HG03521 (cell line): ENCODE data around the gene FAM20C.

Experiments
- ATAC-seq: cut with Tn5 transposase; IDR thresholded peaks from one replicate; pipeline ENCODE4 v1.9.1; 2021; ENCODE audit warnings: mild to moderate bottlenecking, moderate library complexity; ENCODE audit not compliant: unreplicated experiment

FAM20C gene

DNA sequence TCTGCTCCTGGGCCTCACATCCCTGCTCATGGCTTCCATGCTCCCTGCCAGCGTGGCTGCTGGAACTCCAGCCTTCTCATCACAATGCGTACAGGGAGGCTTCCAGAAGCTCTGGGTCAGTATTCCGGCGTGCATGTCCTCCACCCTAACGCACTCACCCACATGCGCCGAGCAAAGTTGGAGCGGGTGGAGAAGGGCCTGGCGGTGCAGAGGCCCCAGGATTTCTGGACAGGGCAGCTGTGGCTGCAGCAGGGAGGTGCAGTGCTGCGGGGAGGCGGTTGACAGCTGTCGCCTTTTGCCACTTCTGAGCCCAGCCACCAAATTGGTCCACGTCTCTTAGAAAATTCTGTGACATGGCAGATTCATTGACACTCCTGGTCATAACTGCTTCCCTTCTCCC is 33.6 kb upstream of the FAM20C start:
- ATAC-seq = no peak

DNA sequence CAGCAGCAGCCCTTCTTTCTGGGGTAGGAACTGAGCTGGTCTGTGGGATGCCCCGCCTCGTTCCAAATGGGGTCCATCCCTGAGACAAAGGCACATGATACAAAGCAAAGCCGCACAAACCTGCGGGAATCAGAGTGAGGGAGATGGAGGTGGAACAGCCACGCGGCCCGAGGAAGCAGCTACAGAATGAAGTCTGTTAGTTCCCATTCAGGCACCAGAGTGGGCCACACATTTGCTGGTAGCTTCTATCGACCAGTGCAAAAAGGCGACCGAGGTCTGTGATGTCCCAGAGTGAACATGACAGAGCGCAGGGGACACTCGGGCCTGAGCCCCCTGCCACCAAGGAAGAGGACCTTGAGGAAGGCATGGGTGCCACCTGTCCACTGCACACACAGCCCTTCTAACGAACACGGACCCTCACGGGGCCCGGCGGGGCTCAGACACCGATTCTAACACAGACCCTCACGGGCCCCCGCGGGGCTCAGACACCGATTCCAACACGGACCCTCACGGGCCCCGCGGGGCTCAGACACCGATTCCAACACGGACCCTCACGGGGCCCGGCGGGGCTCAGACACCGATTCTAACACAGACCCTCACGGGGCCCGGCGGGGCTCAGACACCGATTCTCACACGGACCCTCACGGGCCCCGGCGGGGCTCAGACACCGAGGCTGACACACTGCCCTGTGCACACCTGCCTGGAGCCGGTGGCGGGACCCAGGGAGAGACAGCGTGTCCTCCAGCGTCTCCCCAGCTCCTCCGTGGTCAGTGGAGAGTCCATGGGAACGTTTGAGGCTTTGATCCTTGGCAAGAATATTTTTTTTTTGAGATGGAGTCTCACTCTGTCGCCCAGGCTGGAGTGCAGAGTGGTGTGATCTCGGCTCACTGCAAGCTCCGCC is 32.8 kb upstream of the FAM20C start:
- ATAC-seq = no peak

DNA sequence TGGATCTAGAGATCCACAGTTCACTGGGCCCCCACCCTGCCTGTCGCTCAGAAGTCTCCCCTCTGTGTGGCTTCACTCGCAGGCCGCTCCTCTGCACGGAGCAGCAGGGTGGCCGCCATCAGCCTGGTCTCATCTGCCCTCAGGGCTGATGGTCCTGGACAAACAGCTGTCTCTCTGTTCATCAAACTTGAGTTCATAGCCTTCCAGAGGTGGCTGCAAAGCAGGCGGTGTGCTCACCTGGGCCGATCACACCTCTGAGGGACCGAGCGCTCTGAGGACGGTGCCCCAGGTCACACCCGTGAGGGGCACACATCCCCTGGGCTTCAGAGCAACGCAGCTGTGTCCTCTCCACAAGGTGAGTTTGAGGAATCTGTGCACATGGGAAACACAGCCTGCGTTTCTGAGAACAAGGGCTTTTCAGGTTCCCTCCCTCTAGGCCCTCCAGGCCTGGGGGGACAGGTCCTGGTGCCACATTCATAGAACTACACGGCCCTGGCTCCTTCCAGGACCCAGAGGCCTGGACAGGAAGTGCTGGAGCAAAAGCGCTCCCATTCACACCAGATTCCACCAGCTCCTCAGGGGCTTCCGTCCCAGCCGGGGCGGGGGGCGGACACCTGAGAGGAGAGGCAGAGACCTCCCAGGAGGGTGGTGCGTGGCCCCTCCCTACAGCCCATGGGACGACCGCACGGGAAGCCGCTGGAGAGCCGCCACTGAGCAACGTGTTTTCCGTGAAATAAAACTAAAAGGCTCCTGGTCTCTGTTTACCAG is 31.2 kb upstream of the FAM20C start:
- ATAC-seq = no peak

DNA sequence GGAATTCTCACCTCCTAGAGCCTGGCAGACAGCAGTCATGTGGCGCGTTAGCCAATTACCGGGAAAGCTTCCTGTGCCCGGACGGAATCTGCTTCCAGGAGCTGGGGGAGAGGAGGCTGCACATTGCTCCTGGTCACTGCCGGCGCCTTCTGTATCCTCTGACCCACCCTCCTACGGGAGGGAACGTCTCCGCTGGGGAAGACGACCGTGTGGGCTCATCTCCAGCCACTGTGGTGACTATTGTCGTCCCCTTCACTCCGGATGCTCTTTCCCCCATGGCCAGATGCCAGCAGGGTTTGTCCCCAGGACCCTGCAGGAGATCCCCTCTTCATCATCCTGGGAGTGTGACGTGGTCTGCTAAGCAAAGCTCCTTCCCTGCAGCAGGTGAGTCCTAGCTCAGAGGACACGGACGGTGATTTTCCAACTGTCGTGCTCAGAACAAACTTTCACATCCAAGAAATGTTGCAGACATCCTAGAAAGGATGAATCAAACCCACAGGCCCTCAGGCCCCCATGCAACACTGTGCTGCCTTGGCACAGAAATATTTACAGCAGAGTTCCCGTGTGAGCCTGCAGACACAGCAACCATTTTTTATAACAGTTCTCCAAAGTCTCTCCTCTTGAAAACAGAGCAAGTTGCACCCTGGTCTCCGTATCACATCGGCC is 29.6 kb upstream of the FAM20C start:
- ATAC-seq = no peak

DNA sequence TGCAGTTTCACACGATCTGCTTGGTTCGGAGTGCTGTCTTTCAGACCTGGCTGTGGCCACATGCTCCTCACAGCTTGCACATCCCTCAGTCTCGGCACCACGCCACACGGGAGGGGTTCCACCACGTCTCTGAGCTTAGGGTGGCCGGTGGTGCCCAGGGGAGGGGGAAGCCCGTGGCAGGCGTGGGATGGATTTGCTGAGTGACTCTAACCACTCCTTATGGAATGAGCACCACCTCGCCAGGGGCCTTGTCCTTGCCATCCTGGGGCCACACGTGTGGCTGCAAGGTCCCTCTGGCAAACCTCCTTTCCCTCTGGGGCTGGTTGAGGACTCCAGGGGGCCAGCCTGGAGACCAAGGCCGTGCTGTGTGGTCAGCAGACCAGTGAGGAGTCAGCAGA is 29.1 kb upstream of the FAM20C start:
- ATAC-seq = no peak

DNA sequence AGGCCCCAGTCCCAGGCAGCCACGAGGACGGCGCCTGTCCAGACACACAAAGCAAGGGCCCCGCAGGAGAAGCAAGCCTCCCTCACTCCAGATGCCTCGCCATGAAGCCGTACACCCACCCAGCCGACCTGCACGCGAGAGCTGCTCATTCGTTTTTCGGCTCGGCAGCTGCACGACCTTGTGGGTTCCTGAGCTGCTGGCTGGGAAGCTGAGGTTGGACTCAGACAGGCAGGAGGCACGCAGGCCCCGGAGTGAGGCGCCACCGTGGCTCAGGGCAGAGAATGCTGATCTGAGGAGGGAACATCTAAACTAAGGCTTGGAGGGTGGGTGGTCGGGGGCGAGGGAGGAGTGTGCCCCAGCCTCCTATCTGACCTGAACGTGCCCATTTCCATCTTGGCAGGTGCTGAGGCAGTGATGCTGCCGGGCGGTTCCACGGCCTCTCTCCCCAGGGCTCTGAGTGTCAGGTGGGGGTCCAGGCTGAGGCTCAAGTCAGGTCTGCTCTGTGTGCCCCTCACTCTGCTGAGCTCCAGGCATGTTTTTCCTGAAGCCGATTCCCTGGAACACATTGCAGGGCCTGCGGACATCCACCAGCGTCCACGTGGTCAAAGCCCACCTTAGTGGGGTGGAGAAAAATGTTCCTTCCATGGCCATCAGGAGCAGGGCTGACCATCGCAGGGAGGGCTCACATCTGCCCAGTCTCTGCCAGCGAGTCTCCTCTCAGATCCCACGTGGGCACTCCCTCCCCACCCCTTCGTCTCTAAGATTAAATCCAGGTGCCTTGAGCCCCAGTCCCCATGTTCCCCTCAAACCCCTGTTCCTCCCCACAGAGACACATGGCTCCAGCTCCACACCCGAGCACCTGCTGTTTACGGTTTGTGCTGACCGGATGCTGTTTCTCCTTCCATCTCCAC is 28.1 kb upstream of the FAM20C start:
- no peak for ATAC-seq

DNA sequence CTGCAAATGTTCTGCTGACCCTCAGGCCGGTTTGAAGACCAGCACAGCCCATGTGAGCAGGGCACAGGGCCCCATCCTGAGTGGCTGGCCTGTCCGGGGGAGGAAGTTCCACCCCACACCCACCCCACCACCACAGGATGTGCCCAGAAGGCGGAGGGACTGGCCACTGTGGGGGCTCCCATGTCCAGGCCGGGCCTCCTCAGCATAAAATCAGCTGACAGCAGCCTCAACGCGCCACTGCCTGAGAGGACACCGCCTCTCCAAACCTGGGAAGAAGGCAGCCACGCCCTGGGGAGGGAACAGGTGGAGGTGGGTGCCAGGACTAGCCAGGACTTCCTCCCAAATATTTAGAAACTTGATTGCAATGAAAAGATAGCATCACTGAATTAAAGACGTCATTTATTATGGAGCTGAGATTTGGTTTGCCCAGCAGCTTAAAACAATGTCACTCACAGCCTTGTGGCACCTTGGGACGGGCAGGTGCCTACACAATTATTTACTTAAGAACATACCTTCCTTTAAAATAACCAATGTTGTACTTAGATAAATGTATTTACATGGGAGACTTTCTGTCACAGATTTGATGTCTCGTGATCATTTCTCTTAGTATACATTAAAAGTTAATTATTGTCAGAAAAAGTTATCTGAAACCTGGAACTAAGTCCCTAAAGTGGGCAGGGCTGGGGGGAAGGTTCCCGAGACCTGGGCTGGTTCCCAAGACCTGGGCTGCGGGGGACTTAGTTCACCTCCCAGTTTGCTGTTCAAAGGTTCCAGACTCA is 27.3 kb upstream of the FAM20C start:
- ATAC-seq = no peak

DNA sequence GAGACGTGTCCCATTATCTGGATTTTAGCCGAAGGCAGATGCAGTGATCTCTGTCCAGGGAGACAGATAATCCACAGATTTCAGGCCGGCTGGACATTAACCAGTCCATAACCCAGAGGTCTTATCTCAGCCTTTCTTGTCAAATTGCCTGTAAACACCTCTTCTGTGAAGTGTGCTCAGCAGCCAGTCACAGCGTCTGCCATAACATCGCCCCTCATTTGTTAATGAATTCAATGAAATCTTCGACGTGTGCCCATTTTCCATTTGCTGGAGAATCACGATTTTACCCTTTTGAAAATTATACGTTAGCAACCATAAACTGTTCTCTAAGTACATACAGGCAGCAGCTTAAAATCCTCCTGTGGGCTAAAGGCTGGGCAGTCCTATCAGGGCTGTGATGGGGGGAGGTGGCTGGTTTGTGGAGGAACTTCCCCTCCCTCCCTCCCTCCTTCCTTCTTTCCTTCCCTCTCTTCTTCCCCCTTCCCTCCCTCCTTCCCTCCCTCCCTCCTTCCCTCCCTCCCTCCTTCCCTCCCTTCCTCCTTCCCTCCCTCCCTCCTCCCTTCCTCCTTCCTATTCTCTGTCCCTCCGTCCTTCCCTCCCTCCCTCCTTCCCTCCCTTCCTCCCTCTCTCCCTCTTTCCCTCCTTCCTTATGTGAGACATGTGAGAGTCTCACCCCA is 26.6 kb upstream of the FAM20C start:
- ATAC-seq = no peak

DNA sequence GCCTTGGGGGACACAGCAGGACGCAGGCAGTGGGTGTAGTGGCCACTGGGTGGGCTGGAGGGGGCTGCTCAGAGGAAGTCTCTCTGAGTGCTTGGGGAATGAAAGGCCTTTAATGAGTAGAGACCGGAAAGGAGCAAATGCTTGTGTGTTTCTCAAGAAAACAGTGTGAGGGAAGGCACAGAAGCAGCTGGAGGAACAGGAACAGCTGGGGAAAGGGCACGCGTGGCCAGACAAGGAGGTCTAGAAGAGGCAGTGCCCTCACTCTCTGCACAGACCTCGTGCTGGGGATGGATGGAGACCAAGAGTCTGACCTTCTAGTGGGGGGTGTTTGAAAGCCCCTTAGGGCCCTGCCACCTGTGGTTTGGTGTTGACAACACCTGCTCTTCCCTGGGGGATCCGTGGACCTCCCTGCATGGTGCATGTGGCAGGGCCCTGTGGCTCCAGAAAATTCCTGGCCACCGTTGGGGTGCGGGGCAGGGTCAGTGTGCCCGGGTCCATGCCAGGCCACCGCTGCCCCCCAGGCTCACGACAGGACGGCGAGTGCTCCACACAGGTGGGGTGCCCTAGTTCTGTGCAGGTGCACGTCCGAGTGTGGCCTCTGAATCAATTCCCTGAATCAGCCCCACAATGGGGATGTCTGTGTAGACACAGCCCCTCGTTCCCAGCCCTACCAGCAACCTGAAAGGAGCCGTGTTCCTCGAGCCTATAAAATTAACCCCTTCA is 25.9 kb upstream of the FAM20C start:
- ATAC-seq = no peak

DNA sequence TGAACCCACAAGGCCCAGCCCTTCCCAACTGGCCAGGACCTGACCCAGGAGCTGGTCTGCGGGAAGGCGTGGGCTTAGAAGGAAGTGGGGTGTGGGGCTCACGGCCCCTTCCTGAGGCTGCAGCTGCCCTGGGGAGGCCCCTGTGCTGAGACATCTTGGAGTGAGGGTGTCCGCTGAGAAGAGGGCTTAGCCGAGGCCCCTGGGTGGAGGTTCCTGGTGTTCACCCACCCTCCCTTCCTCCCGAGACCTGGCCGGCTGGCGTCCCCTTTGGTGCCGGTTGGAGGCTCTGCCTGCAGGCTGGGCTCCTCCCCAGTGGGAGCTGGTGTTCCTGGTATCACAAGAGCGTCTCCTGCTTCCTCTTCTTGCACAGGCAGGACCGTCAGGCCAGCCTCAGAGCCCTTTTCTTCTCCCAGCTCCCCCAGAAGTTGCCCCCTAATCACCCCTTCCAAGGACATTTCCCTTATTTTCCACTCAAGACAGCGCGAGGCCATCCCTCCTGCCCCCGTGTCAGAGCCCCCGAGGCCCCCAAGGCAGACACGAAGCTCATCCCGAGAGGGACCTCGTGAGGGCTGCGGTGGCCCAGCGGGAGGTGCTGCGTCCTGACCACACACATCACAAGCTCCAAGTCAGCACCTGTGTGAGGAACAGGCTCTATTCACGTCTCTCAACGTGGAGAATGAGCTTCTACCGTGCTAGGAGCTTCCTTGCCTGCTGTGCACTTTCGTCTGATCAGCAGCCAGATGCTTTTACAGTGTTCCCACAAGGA is 25.1 kb upstream of the FAM20C start:
- no peak for ATAC-seq

DNA sequence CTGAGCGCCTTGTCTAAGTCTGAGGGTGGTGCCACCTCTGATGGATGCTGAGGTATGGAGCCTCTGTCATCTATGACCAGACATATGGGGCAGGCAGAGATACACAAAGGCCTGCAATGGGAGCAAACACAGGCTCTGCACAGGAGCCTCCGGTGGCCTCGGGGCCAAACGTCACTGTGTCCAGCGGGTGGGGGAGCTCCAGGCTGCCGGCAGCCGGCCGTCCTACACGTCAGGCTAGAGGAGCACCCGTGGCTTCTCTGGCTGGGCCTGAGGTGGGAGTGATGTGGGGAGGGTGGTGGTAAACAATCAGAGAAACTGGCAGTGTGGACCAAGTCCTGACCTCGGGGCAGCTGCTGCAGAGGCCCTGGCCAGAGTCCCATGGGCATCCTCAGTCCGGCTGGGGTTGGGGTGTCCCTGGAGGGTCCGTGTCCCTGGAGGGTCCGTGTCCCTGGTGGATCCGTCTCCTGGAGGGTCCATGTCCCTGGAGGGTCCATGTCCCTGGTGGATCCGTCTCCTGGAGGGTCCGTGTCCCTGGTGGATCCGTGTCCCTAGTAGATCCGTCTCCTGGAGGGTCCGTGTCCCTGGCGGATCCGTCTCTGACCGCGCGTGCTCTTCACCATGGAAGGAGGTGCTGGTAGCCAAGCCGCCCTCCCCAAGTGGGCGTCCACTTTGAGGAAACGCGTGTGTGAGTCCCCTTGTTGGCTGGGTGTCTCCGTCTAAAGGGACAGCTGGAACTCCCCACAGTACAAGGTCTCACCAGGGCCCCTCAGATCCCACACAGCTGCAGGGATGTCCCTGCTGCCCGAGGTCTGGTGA is 24.2 kb upstream of the FAM20C start:
- no peak for ATAC-seq

DNA sequence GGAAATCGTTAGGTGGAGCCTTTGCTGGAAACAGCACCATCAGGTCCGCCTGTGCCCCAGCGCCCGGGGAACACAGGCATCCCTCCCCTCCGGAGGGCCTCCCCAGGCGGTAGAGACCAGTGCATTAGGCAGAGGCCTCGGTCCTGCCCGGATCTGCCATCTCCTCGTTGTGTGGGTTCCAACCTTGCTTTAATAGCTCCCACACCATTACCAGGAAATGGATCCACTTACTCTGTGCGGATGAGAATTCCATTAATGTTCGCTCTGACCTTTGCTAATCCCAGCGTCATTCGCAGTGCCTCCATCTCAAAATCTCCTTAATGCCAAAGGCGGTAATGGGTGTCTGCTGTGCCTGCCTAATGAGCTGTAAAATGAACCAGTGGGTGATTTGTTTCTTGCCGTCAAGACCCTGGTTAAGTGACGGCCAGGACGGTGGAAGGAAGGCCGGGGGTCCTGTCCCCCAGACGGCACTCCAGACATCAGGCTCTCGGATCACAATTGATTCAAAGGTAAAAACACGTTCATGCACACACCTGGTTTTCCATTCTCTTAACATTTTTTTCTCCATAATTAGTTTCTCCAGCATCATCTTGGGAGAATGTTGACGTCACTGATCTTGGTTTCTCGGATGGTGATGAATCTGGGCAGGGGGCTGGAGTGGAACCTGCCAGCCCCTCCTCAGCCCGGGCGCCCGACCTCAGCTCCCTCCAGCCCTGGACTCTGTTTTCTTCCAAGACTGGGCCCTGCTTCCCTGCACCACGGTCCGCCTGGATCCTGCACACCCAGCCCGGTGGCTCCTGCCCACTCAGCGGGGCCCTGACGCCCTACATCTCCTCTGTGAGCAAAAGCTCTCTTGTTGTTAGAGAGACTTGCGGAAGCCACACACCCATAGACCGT is 22.8 kb upstream of the FAM20C start:
- no peak for ATAC-seq

DNA sequence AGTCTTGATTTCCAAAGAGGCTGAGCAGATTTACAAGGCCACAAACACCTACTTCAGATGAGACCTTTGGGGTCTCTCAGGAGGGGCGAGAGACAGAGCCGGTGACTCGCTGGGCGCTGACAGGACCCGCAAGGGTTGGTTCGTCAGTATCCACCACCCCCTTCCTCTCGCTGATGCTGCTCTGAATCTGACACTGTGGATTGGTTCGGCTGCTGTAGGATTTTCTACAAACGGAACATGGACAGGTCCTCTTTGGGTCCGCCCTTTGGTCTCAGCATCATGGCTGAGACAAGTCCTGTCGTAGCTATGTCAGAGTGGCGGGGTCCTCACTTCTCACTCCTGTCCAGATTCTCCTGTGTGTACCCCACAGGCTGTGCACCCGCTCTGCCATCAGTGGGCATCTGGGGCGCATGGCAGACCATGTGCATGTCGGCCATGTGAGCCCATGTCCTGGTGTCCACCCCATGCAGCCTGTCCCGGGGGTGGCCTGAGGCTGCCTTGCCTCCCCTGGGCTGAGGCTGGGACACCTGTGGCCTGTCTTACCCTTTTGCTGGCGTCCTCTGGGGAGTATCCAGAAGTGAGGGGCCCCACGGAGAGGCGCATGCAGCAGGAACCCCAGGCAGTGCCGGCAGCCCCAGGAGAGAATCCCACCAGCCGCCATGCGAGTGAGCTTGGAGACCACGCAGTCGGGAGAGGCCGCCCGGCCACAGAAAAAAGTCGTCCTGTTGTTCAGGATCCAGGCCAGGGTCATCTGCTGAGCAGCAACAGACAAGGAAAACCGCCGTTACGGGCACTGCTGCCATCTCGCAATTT is 21.6 kb upstream of the FAM20C start:
- no peak for ATAC-seq

DNA sequence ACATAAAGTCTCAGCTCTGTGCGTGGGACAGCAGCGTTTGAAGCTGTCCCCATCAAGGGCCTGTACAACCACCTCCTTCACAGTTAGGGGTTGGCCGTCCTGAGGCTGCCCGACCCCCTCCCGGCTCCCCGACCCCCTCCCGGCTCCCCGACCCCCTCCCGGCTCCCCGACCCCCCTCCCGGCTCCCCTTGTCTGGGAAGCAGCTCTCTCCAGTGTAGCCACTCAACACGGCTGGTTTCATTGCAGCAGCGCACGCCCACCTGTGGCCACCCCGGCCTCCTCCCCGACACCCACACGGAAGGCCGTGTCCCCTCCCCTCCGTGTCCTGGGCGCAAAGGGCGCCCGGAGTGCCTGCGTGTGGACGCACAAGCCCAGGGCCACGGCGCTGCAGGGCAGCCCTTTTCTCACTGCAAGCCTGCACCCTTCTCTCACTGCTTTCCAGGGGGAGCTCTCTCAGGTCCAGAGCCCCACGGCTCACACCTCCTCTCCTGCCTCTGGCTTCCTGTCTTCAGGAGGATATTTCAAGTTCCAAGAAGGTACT is 20.9 kb upstream of the FAM20C start:
- ATAC-seq = no peak

DNA sequence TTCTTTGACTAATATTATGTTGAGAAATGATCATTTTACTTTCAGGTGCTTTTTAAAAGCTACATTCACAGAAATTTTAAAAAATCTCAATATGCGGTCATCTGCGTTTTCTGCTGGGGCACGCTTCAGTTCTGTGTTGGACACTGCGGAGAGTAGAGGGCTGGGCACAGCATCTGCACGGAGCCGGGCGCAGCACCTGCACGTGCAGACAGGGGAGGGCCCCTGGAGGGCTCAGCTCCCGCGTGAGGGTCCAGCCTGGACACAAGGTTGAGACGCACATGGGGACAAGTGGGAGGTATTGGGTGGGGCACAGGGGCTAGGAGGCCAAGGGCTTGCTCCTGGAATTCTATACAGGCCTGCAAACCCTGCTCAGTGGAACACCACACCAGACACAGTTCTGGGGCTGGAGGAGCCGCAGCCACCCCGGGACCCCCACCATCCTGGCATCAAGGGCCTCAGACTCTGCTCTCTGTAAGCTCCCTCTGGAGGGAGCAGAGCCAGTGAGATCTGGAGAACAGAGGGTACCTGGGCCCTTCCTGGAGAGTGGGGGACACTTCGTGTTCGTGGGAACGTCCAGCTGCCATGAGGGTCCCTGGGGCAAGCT is 20.4 kb upstream of the FAM20C start:
- ATAC-seq = no peak
